H1 (cell line): Measurements from ENCODE around the gene SRSF12. TPM values are rescaled to one million over a fixed set of nuclear protein-coding genes. Genes with fewer than 3 reads are reported as not detected.

ENCODE experiments used
- CTCF ChIA-PET: fragments of 300-600 bp; sonication (Branson Sonifier 250); formaldehyde crosslinking; loops from one replicate; lab custom pipeline; 2021; ENCODE audit not compliant: partially characterized antibody; lab: Charles Lee
- POLR2A ChIA-PET: fragments of 300-600 bp; sonication (Branson Sonifier 250); formaldehyde crosslinking; loops from one replicate; lab custom pipeline; 2021; ENCODE audit warnings: inconsistent platforms; ENCODE audit not compliant: partially characterized antibody; lab: Charles Lee
- DNase-seq, 2 experiments: peaks; one replicate each; pipeline versions ENCODE4 v3.0.0 to v3.0.0-alpha.2; 2010 to 2022; ENCODE audit warnings: low spot score in 2 of 2, low read depth in 1 of 2, mixed read lengths in 1 of 2
- FAIRE-seq: peaks from 2 replicates; lab custom pipeline; 2011; peaks lifted over from hg19 to GRCh38; lab: Jason Lieb, UNC
- H2AFZ ChIP-seq: 2 replicates; pipeline ENCODE4 v1.8.1; 2012; ENCODE audit warnings: low read length, inconsistent platforms
- H2AK5ac ChIP-seq: 2 replicates; pipeline ENCODE4 v1.6.1; 2013; ENCODE audit warnings: low read depth, low read length
- H2BK120ac ChIP-seq: replicated peaks from 2 replicates; pipeline ENCODE3; 2013; ENCODE audit warnings: low read depth, low read length, inconsistent platforms
- H2BK12ac ChIP-seq: 2 replicates; pipeline ENCODE4 v1.6.1; 2013; ENCODE audit warnings: low read depth, low read length
- H2BK15ac ChIP-seq: 2 replicates; pipeline ENCODE4 v1.6.1; 2013; ENCODE audit warnings: low read length
- H2BK20ac ChIP-seq: 2 replicates; pipeline ENCODE4 v1.6.1; 2013; ENCODE audit warnings: low read length
- H2BK5ac ChIP-seq: 2 replicates; pipeline ENCODE4 v1.6.1; 2013; ENCODE audit warnings: low read depth, low read length
- H3K14ac ChIP-seq: 2 replicates; pipeline ENCODE4 v1.6.1; 2013; ENCODE audit warnings: inconsistent platforms; ENCODE audit not compliant: insufficient read length
- H3K18ac ChIP-seq: 2 replicates; pipeline ENCODE4 v1.6.1; 2013; ENCODE audit warnings: low read length; ENCODE audit errors: extremely low read depth
- H3K23ac ChIP-seq: 2 replicates; pipeline ENCODE4 v1.6.1; 2013; ENCODE audit warnings: inconsistent platforms; ENCODE audit not compliant: insufficient read length
- H3K23me2 ChIP-seq: 2 replicates; pipeline ENCODE4 v1.6.1; 2013; ENCODE audit warnings: low read depth, low read length
- H3K27ac ChIP-seq: 2 replicates; pipeline ENCODE4 v1.6.1; 2011; ENCODE audit warnings: low read depth, low read length, inconsistent platforms
- H3K27me3 ChIP-seq, 4 experiments: replicated peaks in 1 of 4; 1 replicate in 1 of 4; 2 replicates in 3 of 4; pipeline versions ENCODE4 v1.6.1 to v1.8.1; 2011 to 2013; ENCODE audit warnings: low read length in 3 of 4, mild to moderate bottlenecking in 3 of 4, inconsistent platforms in 2 of 4, mixed read lengths in 2 of 4, moderate library complexity in 1 of 4; ENCODE audit not compliant: control insufficient read depth in 3 of 4, insufficient read depth in 3 of 4; ENCODE audit errors: extremely low read depth in 1 of 4
- H3K36me3 ChIP-seq, 4 experiments: 2 replicates each; pipeline versions ENCODE4 v1.6.1 to v1.8.1; 2011 to 2013; ENCODE audit warnings: mild to moderate bottlenecking in 4 of 4, low read length in 3 of 4, moderate library complexity in 2 of 4, control low read depth in 1 of 4, inconsistent platforms in 1 of 4; ENCODE audit not compliant: insufficient read depth in 4 of 4, control insufficient read depth in 2 of 4
- H3K4ac ChIP-seq: replicated peaks from 2 replicates; pipeline ENCODE3; 2013; ENCODE audit warnings: low read length, low read depth, mixed read lengths, inconsistent platforms; ENCODE audit not compliant: insufficient read length
- H3K4me1 ChIP-seq, 4 experiments: replicated peaks in 1 of 4; 1 replicate in 1 of 4; 2 replicates in 3 of 4; pipeline versions ENCODE4 v1.6.1 to v1.8.1; 2011 to 2013; ENCODE audit warnings: low read length in 3 of 4, inconsistent platforms in 2 of 4, mixed read lengths in 1 of 4; ENCODE audit not compliant: insufficient read depth in 4 of 4, control insufficient read depth in 3 of 4
- H3K4me2 ChIP-seq, 2 experiments: 2 replicates each; pipeline versions ENCODE4 v1.6.1 to v1.8.1; 2011 to 2013; ENCODE audit warnings: low read depth in 2 of 2, low read length in 2 of 2, control low read depth in 1 of 2, inconsistent platforms in 1 of 2, mild to moderate bottlenecking in 1 of 2; ENCODE audit not compliant: insufficient read depth in 1 of 2
- H3K4me3 ChIP-seq, 4 experiments: fragments of 200-600, 300-600 bp in 1 of 4; sonication (generic), shearing (Covaris generic), sonication (Bioruptor Twin) in 1 of 4; 2 replicates each; pipeline versions ENCODE4 v1.5.1 to v1.8.1; 2011 to 2016; ENCODE audit warnings: low read length in 4 of 4, low read depth in 3 of 4, control low read depth in 2 of 4, inconsistent platforms in 2 of 4, mild to moderate bottlenecking in 2 of 4, mixed read lengths in 1 of 4, moderate library complexity in 1 of 4; ENCODE audit not compliant: insufficient read depth in 2 of 4; ENCODE audit errors: extremely low read depth in 1 of 4
- H3K56ac ChIP-seq: replicated peaks from 2 replicates; pipeline ENCODE3; 2013; ENCODE audit warnings: low read depth, mild to moderate bottlenecking, mixed read lengths, low read length, inconsistent platforms; ENCODE audit not compliant: insufficient read length
- H3K79me1 ChIP-seq: 2 replicates; pipeline ENCODE4 v1.6.1; 2013; ENCODE audit warnings: low read depth, low read length, control low read depth
- H3K79me2 ChIP-seq, 2 experiments: 2 replicates each; pipeline versions ENCODE4 v1.6.1 to v1.8.1; 2012 to 2013; ENCODE audit warnings: low read length in 2 of 2, mild to moderate bottlenecking in 2 of 2, inconsistent platforms in 1 of 2; ENCODE audit not compliant: insufficient read depth in 2 of 2, control insufficient read depth in 1 of 2
- H3K9ac ChIP-seq, 4 experiments: replicated peaks in 1 of 4; 1 replicate in 1 of 4; 2 replicates in 3 of 4; pipeline versions ENCODE4 v1.6.1 to v1.8.1; 2011 to 2013; ENCODE audit warnings: low read depth in 3 of 4, low read length in 3 of 4, control low read depth in 2 of 4, mild to moderate bottlenecking in 2 of 4, moderate library complexity in 2 of 4, inconsistent platforms in 1 of 4; ENCODE audit errors: extremely low read depth in 1 of 4
- H3K9me3 ChIP-seq, 2 experiments: 2 replicates each; pipeline versions ENCODE4 v1.6.1 to v1.8.1; 2012 to 2013; ENCODE audit warnings: mild to moderate bottlenecking in 2 of 2, moderate library complexity in 2 of 2, control low read depth in 1 of 2, inconsistent platforms in 1 of 2, low read depth in 1 of 2, low read length in 1 of 2, mixed read lengths in 1 of 2; ENCODE audit not compliant: insufficient read depth in 2 of 2
- H4K20me1 ChIP-seq, 2 experiments: replicated peaks in 1 of 2; 2 replicates each; pipeline versions ENCODE3 to v1.8.1; 2011 to 2013; ENCODE audit warnings: inconsistent platforms in 2 of 2, low read length in 2 of 2, mild to moderate bottlenecking in 1 of 2; ENCODE audit not compliant: insufficient read depth in 2 of 2, control insufficient read depth in 1 of 2
- H4K5ac ChIP-seq: 2 replicates; pipeline ENCODE4 v1.6.1; 2013; ENCODE audit warnings: low read length, low read depth, mixed read lengths, inconsistent platforms; ENCODE audit not compliant: insufficient read length
- H4K8ac ChIP-seq: 2 replicates; pipeline ENCODE4 v1.8.0; 2013; ENCODE audit warnings: mild to moderate bottlenecking, moderate library complexity, low read length, inconsistent platforms; ENCODE audit not compliant: insufficient read depth; ENCODE audit errors: extremely low read depth
- H4K91ac ChIP-seq: replicated peaks from 2 replicates; pipeline ENCODE3; 2013; ENCODE audit warnings: low read length, mixed read lengths, inconsistent platforms; ENCODE audit not compliant: insufficient read length
- CREB1 ChIP-seq: IDR thresholded peaks from 2 replicates; pipeline ENCODE4 v1.6.1; 2012; ENCODE audit warnings: inconsistent platforms
- FOSL1 ChIP-seq: IDR thresholded peaks from 2 replicates; pipeline ENCODE4 v1.6.1; 2011; ENCODE audit warnings: mild to moderate bottlenecking, low read depth, low read length, moderate library complexity; ENCODE audit not compliant: insufficient read depth
- JUND ChIP-seq: IDR thresholded peaks from 2 replicates; pipeline ENCODE4 v1.6.1; 2011; ENCODE audit warnings: mild to moderate bottlenecking, improper control_type of control experiment, low read length
- KDM5A ChIP-seq: fragments of 200-600 bp; IDR thresholded peaks from 2 replicates; pipeline ENCODE4 v1.7.1; 2012; ENCODE audit warnings: mild to moderate bottlenecking, low read length, inconsistent platforms, mixed read lengths
- NANOG ChIP-seq: IDR thresholded peaks from 2 replicates; pipeline ENCODE4 v1.6.1; 2011; ENCODE audit warnings: low read length, low read depth, mild to moderate bottlenecking, inconsistent platforms; ENCODE audit not compliant: insufficient read depth, poor library complexity, severe bottlenecking
- POLR2A ChIP-seq, 2 experiments: IDR thresholded peaks; 1 replicate in 1 of 2; 2 replicates in 1 of 2; pipeline ENCODE4 v1.6.1; 2011; ENCODE audit warnings: low read depth in 2 of 2, low read length in 2 of 2, mild to moderate bottlenecking in 2 of 2; ENCODE audit errors: control extremely low read depth in 1 of 2
- POLR2AphosphoS5 ChIP-seq: IDR thresholded peaks from 2 replicates; pipeline ENCODE4 v1.6.1; 2011; ENCODE audit warnings: low read depth, low read length
- SAP30 ChIP-seq: fragments of 300-600 bp; sonication (generic); IDR thresholded peaks from 2 replicates; pipeline ENCODE4 v1.7.1; 2012; ENCODE audit warnings: low read length, moderate library complexity, mild to moderate bottlenecking, inconsistent platforms; ENCODE audit not compliant: insufficient read depth, insufficient replicate concordance
- ZNF274 ChIP-seq: IDR thresholded peaks from 2 replicates; pipeline ENCODE4 v1.7.0; 2012; ENCODE audit warnings: low read length, borderline replicate concordance; ENCODE audit errors: extremely low read depth
- WGBS, 2 experiments: shearing (Covaris generic) in 1 of 2; methylation state at CpG; one replicate each; pipeline versions ENCODE4 v1.1.6 to v1.1.7; 2013 to 2015; ENCODE audit warnings: low lambda C conversion rate in 2 of 2, mixed read lengths in 2 of 2, inconsistent platforms in 1 of 2, low coverage in 1 of 2, missing lambda C conversion rate in 1 of 2; ENCODE audit not compliant: insufficient replicate concordance in 2 of 2, insufficient coverage in 1 of 2, insufficient read length in 1 of 2; ENCODE audit errors: extremely low coverage in 1 of 2, missing lambda C conversion rate in 1 of 2; 5-methylcytosine and 5-hydroxymethylcytosine counted together
- polyA plus RNA-seq, 7 experiments: library from polyadenylated mRNA; depleted of rRNA in 3 of 7; stranded (reverse) in 5 of 7; unstranded in 2 of 7; fragments of >200 nt in 5 of 7; fragments of 200-250 nt in 2 of 7; gene quantifications; 1 replicate in 5 of 7; 2 replicates in 1 of 7; 4 replicates in 1 of 7; pipeline versions ENCODE4 v1.2.1 to v1.2.3, GENCODE V29; 2011 to 2013; ENCODE audit warnings: missing spikeins in 2 of 7, mixed read lengths in 2 of 7
- total RNA-seq: library from RNA; stranded (reverse); fragmentation: NEBNext Ultra II Directional; extraction: Animal tissue kit (Norgen Biotek cat#: 25700); gene quantifications from 2 replicates; pipeline ENCODE4 v1.2.1, GENCODE V29; 2021
- TF ChIP-seq, protein P1 (sequence below): IDR thresholded peaks from 2 replicates; pipeline ENCODE4 v1.6.1; 2012; ENCODE audit warnings: inconsistent platforms

The SRSF12 gene
- total and polyA plus RNA-seq, 2 of the 8 experiments (the other 6 are each of a cell fraction or from before 2014, with no cell fraction given), result 2.6 to 4.2 TPM

DNA sequence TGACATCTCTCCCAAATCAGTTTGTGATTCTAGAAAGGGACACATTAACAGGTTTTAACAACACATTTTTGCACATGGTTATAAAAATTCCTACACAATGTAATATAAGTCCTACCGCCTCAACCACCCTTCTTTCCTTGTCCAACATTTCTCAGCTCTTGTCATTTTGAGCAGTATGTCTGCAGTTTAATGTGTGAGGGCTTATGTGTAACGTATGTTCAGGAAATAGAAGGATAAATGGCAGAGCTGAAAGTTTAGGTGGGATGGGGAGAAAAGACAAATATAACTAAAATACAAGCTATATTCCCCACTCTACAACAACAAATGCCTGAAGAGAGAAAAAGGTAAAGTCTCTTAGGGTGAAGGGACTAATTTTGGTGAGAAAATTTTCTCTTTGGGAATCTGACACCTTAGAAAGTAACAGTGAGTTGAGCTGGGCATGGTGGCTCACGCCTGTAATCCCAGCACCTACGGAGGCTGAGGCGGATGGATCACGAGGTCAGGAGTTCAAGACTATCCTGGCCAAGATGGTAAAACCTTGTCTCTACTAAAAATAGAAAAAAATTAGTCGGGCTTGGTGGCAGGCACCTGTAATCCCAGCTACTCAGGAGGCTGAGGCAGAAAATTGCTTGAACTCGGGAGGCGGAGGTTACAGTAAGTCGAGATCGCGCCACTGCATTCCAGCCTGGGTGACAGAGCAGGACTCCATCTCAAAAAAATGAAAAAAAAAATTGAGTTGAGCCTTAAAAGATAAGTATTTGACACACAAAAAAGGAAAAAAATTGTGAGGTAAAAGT lies 32.3 kb downstream of the SRSF12 start:
- Histone ChIP-seq H3K9me3 (no peaks in the 10 kb centered on the region), H3K56ac (peak overlapping the region; percentile 19), H3K4ac (no peak overlapping the region), H3K79me2 (peaks cover 8 to 27% of the 10 kb centered on the region in 2 experiments; a peak in 3 of 4 replicates), H4K8ac (no peak overlapping the region), H2BK12ac (peak overlapping the region; percentile 64; the same call in 1 of the 2 replicates), H2AFZ (no peak overlapping the region), H2BK5ac (no peak overlapping the region; the same call in 1 of the 2 replicates), H3K36me3 (peaks cover 0 to 19% (median 3%) of the 10 kb centered on the region in 4 experiments; a peak in 2 of 8 replicates), H2AK5ac (no peak overlapping the region), H3K4me1 (peaks cover 8 to 26% (median 13%) of the 10 kb centered on the region in 4 experiments), H2BK120ac (no peak overlapping the region), H4K5ac (no peak overlapping the region), H2BK15ac (no peak overlapping the region), H3K14ac (no peak overlapping the region), H3K79me1 (no peaks in the 10 kb centered on the region), H4K91ac (no peak overlapping the region), H3K4me2 (peak overlapping the region; percentile 21 to 56; a peak in 2 of 4 replicates), H2BK20ac (no peak overlapping the region), H3K23ac (no peak overlapping the region), H3K18ac (no peak overlapping the region), H4K20me1 (peaks cover 6 to 8% of the 10 kb centered on the region in 2 experiments), H3K27me3 (no peaks in the 10 kb centered on the region), H3K4me3 (peak overlapping the region in 1 of 4 experiments; percentile 11; a peak in 1 of 8 replicates), H3K9ac (no peak overlapping the region), H3K27ac (no peak overlapping the region), H3K23me2 (peaks cover 4% of the 10 kb centered on the region)
- no peak for DNase-seq
- CTCF ChIA-PET, result interaction anchor here (0.7 to 4.6 kb wide), 3 partner anchors 26 to 103 kb away, joined by 4 to 27 read pairs (median 4); no protein-coding TSS in a partner anchor
- no peak for FAIRE-seq
- POLR2A ChIA-PET, result interaction anchor here (0.6 to 1.6 kb wide), 5 partner anchors 8 to 280 kb away, joined by 3 to 5 read pairs (median 4); partner anchors contain the start of gene UBE2J1
- TF ChIP-seq KDM5A, result no peak
- no peak for TF ChIP-seq NANOG
- TF ChIP-seq SAP30, result no peak
- TF ChIP-seq JUND, result no peak
- no peak for TF ChIP-seq ZNF274
- peak; percentile 9; the same call in 1 of the 2 replicates for TF ChIP-seq POLR2AphosphoS5
- TF ChIP-seq POLR2A (IDR thresholded peaks at IDR 0.05; ENCODE audit: control extremely low read depth in 1 of 2, low read depth in 2 of 2, low read length in 2 of 2), result peak in 1 of 2 experiments; percentile 33; a peak in 1 of 3 replicates
- no peak for TF ChIP-seq CREB1
- no peak for TF ChIP-seq FOSL1
- TF ChIP-seq, protein P1, sequence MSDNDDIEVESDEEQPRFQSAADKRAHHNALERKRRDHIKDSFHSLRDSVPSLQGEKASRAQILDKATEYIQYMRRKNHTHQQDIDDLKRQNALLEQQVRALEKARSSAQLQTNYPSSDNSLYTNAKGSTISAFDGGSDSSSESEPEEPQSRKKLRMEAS, result no peak
- WGBS, 2 experiments, result 94% methylated on average over 12 of the region's 12 CpGs; no CpG with 5 or more reads in 1 of the 2 experiments
